ENCODE measurements around the gene C11orf91.
"Not testable (repeated sequence)": the region's sequence is repeated elsewhere in the genome, so short reads cannot be mapped to it uniquely, and the experiment has no call there.

The C11orf91 gene

GRCh38 chr11:33668468-33668825 lies 32.2 kb downstream of the C11orf91 start:
- no peak for DNase-seq

DNA sequence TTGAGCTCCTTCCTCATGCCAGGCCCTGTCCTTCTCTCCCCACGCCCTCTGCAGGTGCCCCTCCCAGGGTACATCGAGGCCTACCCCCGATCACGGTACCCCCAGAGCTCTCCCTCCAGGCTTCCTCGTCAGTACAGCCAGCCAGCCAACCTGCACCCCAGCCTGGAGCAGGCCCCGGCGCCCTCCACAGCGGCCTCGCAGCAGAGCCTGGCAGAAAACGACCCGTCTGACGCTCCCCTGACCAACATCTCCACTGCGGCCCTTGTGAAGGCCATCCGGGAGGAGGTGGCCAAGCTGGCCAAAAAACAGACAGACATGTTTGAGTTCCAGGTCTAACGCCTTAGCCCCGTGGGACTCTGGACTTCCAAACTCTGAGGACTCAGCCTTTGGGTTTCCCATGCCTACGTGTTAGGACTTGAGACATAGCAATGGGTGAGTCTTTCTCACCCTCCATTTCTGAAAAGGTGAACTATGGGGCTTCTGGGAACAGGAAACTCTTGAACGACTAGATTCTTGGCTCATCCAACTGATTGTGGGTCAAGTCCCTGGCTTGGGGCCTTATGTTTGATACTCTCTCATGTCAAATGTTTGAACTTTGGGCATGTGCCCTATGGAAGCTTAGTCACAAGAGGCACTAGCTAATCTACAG lies 32.7 kb downstream of the C11orf91 start:
- DNase-seq: no peak

- DNase-seq: no peak
Measured at GRCh38 chr11:33665350-33666106, 35.1 kb downstream of the C11orf91 start.

GRCh38 chr11:33664827-33665226 lies 35.8 kb downstream of the C11orf91 start:
- DNase-seq: no peak

DNA sequence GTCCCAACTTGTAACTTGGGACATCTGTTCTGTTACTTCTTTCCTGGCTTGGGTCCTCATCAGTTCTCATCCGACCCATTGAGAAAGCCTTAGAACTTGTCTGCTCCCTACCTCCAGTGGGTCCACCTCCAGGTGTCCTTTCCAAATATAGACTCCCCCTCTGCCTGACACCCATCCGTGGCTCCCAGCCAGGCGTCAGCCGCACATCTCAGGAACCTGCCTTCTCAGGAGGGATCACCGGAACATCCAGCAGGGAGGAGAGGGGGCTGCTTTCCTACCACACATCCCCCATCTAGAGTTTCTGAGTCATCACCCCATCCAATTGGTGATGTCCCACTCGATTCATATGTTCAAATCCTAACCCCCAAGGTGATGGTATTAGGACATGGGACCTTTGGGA lies 36.5 kb downstream of the C11orf91 start:
- DNase-seq: no peak

GRCh38 chr11:33663121-33663520 lies 37.5 kb downstream of the C11orf91 start:
- DNase-seq: no peak

DNA sequence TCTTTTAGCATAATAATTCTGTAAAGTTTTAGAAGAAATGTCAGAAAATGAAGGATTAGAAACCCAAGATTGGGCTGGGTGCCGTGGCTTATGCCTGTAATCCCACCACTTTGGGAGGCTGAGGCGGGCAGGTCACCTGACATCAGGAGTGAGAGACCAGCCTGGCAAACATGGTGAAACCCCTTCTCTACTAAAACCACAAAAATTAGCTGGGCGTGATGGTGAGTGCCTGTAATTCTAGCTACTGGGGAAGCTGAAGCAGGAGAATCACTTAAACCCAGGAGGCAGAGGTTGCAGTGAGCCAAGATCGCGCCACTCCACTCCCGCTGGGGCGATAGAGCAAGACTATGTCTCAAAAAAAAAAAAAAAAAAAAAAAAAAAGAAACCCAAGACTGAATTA lies 39.1 kb downstream of the C11orf91 start:
- DNase-seq: not testable (repeated sequence)

- DNase-seq: no peak
Measured at GRCh38 chr11:33660962-33661361, 39.7 kb downstream of the C11orf91 start.

DNA sequence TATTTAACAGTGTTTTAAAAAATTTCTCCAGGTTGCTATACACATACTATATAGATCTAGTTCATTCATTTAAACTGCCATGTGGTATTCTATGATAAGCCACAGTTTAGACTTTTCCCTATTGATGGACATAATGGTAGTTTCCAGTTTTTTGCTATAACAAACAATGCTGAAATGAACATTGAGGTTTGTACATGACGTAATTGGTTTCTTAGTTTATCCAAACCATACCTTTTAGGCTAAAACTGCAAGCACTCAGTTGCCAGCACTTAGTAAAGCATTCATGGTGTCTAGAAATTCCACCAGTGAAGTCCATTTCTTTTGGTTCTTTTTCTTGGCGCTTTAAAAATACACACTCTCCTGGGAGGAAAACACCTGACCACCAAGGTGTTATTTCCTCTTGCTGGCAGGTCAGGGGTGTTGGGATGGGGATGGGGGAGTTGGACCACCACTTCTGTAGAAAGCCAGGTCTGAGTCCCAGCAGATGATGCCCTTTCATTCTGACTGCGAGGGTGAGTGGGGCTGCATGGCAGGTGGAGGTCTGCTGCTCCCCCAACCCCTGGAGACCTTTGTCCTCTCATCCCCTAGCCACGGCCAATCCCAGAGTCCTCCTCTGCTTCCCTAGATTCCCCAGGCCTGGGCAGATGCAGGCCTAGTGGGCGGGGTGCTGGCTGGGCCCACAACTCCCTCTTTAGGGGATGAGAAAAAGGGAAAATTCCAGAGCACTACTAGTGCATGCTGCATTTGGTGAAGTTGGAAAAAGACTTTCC lies 41.1 kb downstream of the C11orf91 start:
- DNase-seq: no peak

DNA sequence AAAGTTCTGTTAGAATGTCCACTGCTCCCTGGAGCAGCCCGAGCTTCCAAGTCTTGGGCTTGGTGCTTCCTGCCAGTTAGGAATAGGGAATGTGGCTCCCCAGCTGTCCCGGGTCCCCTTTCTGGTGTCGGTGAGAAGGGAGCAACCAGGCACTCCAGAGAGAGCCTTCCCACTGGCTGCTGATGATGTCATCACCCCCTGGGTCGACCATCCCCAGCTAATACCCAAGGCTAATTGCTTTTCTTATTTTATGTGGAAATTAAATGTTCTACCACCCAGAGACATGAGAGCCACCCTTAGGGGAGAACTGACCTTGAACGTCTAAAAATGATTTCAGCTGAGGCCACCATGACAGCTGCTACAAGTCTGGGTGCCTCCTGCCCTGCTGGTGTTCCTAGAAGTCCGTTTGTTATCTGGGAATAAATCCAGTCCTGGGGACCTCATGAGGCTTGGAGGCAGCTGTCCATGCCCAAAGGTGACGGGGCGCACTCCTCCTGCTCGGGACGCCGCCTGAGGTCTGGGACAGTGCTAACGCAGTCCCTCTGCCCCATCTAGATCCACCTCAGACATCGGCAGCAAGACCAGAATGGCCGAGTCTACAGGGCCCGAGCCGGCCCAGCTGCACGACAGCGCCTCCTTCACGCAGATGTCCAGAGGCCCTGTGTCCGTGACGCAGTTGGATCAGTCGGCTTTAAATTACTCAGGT lies 42.3 kb downstream of the C11orf91 start:
- DNase-seq: no peak

GRCh38 chr11:33657757-33658156 lies 42.9 kb downstream of the C11orf91 start:
- no peak for DNase-seq

DNA sequence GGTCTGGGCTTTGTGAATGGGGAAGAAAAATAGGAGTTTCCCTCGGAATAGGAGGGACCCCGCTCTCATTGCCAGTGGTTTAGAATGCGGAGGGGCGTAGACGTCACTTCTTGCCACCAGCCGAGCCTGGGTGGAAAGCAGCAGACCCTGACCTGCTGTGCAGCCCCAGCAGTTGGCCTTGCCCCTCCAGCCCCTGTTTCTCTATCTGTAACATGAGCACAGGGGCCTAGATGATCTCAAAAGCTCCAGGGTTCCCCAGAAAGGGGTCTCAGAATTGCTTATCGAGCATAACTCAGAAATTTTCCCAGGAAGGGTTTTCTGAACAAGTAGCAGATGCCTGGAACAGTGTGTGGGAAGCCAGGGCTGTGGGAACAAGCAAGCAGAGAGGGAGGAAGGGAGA lies 43.9 kb downstream of the C11orf91 start:
- DNase-seq: no peak

GRCh38 chr11:33655842-33656600 lies 44.6 kb downstream of the C11orf91 start:
- no peak for DNase-seq

DNA sequence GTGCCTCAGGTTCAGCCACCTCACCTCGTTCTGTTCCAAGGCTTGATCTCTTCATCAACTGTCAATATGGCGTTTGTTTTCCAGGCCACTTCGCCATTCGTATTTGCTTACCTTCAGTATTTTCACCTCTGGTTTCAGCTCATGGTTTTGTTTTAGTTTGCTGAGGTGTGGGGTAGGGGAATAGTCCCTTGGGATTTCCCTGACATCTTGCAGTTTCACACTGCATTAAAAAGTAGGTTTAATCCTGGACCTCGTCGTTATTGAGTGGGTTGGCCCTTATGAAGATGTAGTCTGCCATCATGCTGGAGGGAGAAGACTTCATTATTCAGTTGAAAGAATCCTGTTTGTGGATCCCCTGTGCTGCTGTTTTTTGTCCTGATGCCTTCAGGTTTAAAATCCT lies 46.0 kb downstream of the C11orf91 start:
- no peak for DNase-seq

DNA sequence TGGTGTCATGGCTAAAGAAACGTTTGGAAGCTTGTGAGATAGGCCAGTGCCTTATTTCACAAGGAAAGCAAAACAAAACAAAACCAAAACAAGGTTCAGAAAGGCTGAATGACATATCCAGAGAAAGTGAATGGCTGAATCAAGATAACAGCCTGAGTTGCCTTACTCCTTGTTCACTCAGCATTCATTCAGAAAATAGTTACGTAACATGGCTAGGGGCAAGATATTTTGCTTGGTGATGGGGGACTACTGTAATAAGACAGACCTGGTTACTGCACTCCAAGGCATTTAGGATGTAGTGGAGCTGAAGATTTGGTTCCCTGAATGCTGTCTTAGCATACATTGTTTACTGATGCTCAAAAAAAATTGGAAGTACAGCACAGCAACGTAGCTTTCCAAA lies 47.7 kb downstream of the C11orf91 start:
- DNase-seq: no peak

- no peak for DNase-seq
Measured at GRCh38 chr11:33652431-33652830, 48.2 kb downstream of the C11orf91 start.

- no peak for DNase-seq
Measured at GRCh38 chr11:33651990-33652389, 48.6 kb downstream of the C11orf91 start.

- no peak for DNase-seq
Measured at GRCh38 chr11:33651555-33651954, 49.1 kb downstream of the C11orf91 start.

GRCh38 chr11:33649944-33650343 lies 50.7 kb downstream of the C11orf91 start:
- no peak for DNase-seq

Measured in left hindlimb (tissue), 1 donor.